GM19324 (cell line): ENCODE results near the gene ACYP2.
A peak's percentile ranks its signal among the peaks of the same experiment; 100 is the strongest.
"Not testable (repeated sequence)": the region's sequence is repeated elsewhere in the genome, so short reads cannot be mapped to it uniquely, and the experiment has no call there.

Source experiments
- ATAC-seq: cut with Tn5 transposase; IDR thresholded peaks from one replicate; pipeline ENCODE4 v1.9.1; 2021; ENCODE audit warnings: mild to moderate bottlenecking, moderate library complexity; ENCODE audit not compliant: unreplicated experiment, low FRiP score

The ACYP2 gene

GRCh38 chr2:54308186-54308585 is 192.8 kb downstream of the ACYP2 start:
- ATAC-seq, result no peak

GRCh38 chr2:54308782-54309181 is 193.4 kb downstream of the ACYP2 start:
- ATAC-seq, result no peak

DNA sequence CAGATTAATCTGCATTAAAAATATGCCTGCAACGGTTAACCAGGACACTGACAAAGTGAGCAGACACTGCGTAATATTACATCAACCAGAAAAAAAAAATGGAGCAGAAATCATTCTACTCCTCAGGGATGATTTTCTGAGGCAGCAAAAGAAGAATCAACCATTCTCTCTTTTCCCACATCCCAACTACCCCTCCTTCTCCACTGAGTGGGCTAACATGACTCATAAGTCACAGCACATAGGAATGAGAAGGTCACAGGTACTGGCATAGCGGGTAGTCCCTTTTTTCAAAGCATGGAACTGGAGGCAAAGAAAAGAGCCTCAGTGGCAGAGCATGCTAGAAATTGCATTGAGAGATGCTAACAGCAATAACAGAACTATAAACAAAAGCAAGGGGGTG is 194.9 kb downstream of the ACYP2 start:
- no peak for ATAC-seq

GRCh38 chr2:54310961-54311360 is 195.5 kb downstream of the ACYP2 start:
- no peak for ATAC-seq

DNA sequence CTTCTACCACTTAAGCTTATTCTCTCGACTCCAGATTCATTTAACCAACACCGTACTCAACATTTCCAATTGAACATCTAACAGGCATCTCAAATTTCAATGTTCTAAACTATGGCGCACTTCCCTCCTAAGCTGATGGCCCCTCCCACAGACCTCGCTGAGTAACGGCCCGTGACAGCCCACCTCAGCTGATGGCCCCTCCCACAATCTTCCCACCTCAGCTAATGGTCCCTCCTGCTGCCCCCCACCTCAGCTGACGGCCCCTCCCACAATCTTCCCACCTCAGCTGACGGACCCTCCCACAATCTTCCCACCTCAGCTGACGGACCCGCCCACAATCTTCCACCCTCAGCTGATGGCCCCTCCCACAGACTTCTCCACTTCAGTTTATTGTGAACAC is 197.7 kb downstream of the ACYP2 start:
- no peak for ATAC-seq

GRCh38 chr2:54317973-54318372 is 202.6 kb downstream of the ACYP2 start:
- no peak for ATAC-seq

- ATAC-seq, result no peak
Observed at GRCh38 chr2:54318821-54319220, 203.4 kb downstream of the ACYP2 start.

GRCh38 chr2:54321047-54321446 is 205.6 kb downstream of the ACYP2 start:
- no peak for ATAC-seq

DNA sequence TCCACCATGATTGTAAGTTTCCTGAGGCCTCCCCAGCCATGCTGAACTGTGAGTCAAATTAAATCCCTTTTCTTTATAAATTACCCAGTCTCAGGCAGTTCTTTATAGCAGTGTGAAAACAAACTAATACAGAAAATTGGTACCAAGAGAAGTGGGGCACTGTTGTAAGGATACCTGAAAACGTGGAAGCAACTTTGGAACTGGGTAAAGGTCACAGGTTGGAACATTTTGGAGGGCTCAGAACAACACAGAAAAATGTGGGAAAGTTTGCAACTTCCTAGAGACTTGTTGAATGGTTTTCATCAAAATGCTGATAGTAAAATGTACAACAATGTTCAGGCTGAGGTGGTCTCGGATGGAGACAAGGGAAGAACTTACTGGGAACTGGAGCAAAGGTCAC is 209.1 kb downstream of the ACYP2 start:
- ATAC-seq, result not testable (repeated sequence)

DNA sequence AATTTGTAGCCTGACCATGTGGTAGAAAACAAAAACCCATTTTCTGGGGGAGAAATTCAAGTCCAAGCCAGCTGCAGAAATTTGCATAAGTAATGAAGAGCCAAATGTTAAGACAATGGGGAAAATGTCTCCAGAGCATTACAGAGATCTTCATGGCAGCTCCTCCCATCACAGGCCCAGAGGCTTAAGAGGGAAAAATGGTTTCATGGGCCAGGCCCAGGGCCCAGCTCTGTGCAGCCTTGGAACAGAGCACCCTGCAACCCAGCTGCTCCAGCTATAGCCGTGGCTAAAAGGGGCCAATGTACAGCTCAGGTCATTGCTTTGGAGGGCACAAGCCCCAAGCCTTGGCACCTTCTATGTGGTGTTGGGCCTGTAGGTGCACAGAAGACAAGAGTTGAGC is 209.7 kb downstream of the ACYP2 start:
- no peak for ATAC-seq

DNA sequence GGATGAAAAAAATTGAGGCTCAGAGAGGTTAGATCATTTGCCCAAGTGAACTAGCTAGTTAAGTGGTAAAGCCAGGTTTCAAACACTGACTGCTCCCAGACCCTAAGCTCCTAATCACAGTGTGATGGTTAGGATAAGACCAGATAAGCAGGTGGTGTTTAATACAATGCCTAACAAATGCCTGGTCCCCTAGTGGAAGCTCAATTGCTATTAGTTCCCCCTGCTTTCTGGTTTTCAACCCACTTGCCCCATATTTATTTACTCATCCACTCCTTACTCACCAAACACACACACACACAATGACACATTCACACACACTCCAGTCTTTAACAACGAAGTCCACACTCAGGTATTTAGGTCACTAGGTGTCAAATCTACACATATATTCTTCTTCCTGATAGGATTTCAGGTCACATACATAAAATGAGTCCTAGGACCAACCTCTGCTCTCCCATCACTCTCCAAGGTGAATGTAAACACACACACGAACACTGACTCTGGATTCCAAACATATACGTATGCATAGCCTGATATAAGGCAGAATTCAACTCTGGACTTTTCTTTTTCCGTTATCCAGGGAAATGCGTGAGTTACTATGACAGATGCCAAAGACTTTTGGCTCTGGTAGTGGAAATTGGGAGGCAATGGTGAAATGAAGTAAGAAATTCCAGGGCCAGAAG is 214.2 kb downstream of the ACYP2 start:
- ATAC-seq, result no peak

DNA sequence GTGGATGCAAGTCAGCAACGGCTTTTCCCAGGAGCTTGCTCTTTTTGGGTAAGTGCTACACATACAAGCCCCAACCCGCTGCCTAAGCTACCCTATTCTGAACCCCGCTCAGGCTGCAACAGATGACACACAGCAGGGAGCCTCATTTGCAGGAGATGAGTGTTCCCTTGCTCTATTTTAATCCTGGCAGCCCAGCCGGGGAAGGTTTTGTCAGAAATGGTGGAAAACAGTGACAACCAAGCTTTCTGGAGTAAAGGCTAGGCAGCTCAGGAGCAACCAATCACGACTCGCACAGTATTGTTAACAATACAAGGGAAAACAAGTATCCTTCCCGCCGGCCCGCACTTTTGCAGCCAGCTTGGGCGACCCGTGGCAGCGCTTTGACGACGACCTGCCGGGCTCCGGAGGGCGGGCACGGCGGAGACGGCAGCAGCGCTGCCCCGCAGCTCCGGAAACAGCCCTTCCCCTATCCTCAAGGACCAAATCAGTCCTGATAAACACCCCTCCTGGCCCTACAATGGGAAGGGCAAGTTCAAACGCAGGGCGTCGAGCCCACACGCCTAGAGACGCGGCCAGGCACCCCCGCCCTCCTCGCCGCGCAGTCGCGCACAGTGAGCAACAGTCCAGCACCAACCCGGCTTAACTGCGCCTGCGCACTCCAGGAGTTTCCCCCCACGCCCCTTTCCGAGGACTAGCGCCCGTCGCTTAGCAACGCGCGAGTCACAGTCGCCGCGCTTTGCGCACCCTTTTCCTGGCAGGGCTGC is 214.9 kb downstream of the ACYP2 start:
- ATAC-seq, result peak; percentile 93

GRCh38 chr2:54330926-54331835 is 215.8 kb downstream of the ACYP2 start:
- ATAC-seq, result no peak

- no peak for ATAC-seq
Observed at GRCh38 chr2:54332386-54332785, 217.0 kb downstream of the ACYP2 start.

DNA sequence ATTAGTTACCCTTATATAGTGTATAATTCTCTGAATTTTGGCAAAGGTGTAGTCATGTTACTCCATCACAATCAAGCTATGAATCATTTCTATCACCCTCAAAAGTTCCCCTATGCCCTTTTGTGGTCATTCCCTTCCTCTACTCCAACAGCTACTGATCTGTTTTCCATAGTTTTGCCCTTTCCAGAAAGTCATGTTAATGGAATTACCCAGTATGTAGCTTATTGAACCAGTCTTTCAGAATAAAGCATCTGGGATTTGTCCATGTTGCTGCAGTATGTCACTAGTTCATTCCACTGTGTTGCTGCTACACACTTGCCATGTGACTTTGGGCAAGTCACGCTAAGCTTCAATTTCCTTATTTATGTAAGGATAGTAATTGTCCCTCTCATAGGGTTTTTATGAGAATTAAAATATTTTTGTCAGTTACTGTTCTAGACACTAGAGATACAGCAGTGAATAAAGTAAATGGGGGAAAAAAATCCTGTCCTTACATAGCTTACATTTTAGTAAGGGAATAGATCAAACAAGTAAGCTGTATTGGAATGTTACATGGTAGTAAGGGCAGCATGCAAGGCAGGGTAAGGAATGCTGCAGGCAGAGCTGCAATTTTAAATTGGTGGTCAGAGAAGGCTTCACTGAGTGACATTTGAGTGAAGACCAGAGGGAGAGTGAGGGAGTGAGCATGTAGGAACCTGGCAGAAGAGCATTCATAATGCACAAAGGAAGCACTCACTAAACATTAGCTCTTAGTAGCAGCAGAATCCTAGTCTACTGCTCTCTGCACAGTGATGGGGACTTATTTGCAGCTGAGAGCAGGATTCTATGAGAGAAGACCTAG is 220.9 kb downstream of the ACYP2 start:
- no peak for ATAC-seq

GRCh38 chr2:54336977-54337255 is 221.5 kb downstream of the ACYP2 start:
- no peak for ATAC-seq

- no peak for ATAC-seq
Observed at GRCh38 chr2:54341656-54342055, 226.2 kb downstream of the ACYP2 start.

DNA sequence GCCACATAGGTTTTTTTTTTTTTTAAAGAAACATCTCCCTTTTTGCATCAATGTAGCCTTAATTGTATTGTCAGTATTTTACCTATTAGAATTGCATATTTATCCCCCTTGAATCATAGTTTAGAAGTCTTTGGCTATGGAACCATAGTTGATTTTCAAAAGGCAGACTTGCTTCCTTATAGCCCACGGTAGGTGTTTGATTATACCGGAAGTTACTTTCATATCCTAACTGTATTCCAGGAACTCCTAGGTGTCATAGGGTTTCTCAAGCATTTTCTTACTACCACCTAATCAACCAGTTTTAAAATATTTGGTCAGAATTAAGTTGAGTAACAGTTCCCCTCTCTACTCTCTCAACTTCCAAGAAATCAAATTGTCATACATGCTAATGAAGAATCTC is 227.2 kb downstream of the ACYP2 start:
- no peak for ATAC-seq

GRCh38 chr2:54347622-54348021 is 232.2 kb downstream of the ACYP2 start:
- ATAC-seq, result no peak

- no peak for ATAC-seq
Observed at GRCh38 chr2:54348646-54349045, 233.2 kb downstream of the ACYP2 start.

DNA sequence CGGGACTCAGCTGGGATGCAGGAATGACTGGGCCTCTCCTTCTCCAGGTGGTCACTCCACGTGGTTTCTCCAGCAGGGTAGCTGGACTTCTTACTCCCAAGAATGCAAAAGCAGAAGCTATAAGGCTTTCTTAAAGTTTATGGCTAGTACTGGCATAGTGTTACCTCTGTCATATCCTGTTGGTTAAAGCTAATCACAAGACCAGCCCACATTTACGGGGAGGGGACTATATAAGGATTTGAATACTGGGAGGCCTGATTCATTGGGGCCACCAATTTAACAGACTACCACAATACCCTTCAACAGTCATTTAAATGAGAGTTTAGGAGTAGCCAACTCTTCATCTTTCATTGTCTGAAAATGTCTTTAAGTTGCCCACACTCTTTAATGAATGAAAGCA is 235.0 kb downstream of the ACYP2 start:
- no peak for ATAC-seq
